Thoracic aorta (tissue), 2 donors: ENCODE measurements around the gene ZNF648. TPM values are rescaled to one million over a fixed set of nuclear protein-coding genes. Genes with fewer than 3 reads are reported as not detected.

Experiments
- ATAC-seq: fragments of 150-250 bp; one replicate; pipeline ENCODE4 v1.8.0; 2017; ENCODE audit warnings: low read depth; ENCODE audit not compliant: insufficient number of reproducible peaks, low FRiP score
- DNase-seq: peaks from one replicate; pipeline ENCODE4 v3.0.0-alpha.2; 2020; ENCODE audit warnings: low spot score
- H3K27ac ChIP-seq, 2 donors: fragments of 200-600 bp; sonication (generic); 1 replicate in 1 of 2; 2 replicates in 1 of 2; pipeline ENCODE4 v1.5.1; 2016; ENCODE audit warnings: mild to moderate bottlenecking in 2 of 2, moderate library complexity in 2 of 2
- H3K27me3 ChIP-seq: fragments of 200-600 bp; sonication (generic); replicated peaks from 2 replicates; pipeline ENCODE4 v1.6.0; 2016; ENCODE audit warnings: mild to moderate bottlenecking; ENCODE audit not compliant: insufficient read depth
- H3K36me3 ChIP-seq: fragments of 200-600 bp; sonication (generic); one replicate; pipeline ENCODE4 v1.5.1; 2016
- H3K4me1 ChIP-seq, 2 donors: fragments of 200-600 bp; sonication (generic); 1 replicate in 1 of 2; 2 replicates in 1 of 2; pipeline versions ENCODE4 v1.5.1 to v1.6.0; 2016; ENCODE audit warnings: low read depth in 2 of 2, mild to moderate bottlenecking in 1 of 2; ENCODE audit not compliant: control insufficient read depth in 1 of 2
- H3K4me3 ChIP-seq: fragments of 200-600 bp; sonication (generic); 2 replicates; pipeline ENCODE4 v1.5.1; 2016; ENCODE audit warnings: mild to moderate bottlenecking
- H3K9me3 ChIP-seq: fragments of 200-600 bp; sonication (generic); 2 replicates; pipeline ENCODE4 v1.5.1; 2016
- CTCF ChIP-seq: fragments of 200-600 bp; sonication (generic); IDR thresholded peaks from one replicate; pipeline ENCODE4 v1.5.1; 2019; ENCODE audit warnings: antibody characterized with exemption
- total RNA-seq, 2 donors: library from RNA; depleted of rRNA; stranded (reverse); fragments of >200 nt; gene quantifications; one replicate each; pipeline versions ENCODE4 v1.1.0 to v1.2.3, GENCODE V29; 2016

ZNF648 gene
- total RNA-seq, 2 donors from 2014 or later, result not detected

- H3K27ac ChIP-seq, result no peak overlapping the region
- no peak for DNase-seq
Measured at GRCh38 chr1:182091083-182091482, 29.6 kb upstream of the ZNF648 start.

GRCh38 chr1:182087719-182088350, 26.3 kb upstream of the ZNF648 start:
- H3K4me3 ChIP-seq, result no peak overlapping the region
- no peak for TF ChIP-seq CTCF
- peaks cover 5 to 13% of the 10 kb centered on the region in 2 donors for H3K4me1 ChIP-seq
- no peak overlapping the region for H3K27ac ChIP-seq
- DNase-seq (no peak), ATAC-seq (no peak)
- no peaks in the 10 kb centered on the region for H3K27me3 ChIP-seq
- H3K36me3 ChIP-seq, result no peaks in the 10 kb centered on the region
- H3K9me3 ChIP-seq, result no peaks in the 10 kb centered on the region

More at GRCh38 chr1:182091083-182091482, 29.6 kb upstream of the ZNF648 start:
- no peak for ATAC-seq
- Histone ChIP-seq H3K27me3 (no peaks in the 10 kb centered on the region), H3K36me3 (no peaks in the 10 kb centered on the region), H3K4me3 (no peak overlapping the region), H3K9me3 (no peaks in the 10 kb centered on the region), H3K4me1 (peaks cover 3 to 13% of the 10 kb centered on the region in 2 donors)
- no peak for TF ChIP-seq CTCF

GRCh38 chr1:182087304-182087703, 25.8 kb upstream of the ZNF648 start:
- Histone ChIP-seq H3K27ac (no peak overlapping the region), H3K4me1 (peaks cover 5 to 8% of the 10 kb centered on the region in 2 donors), H3K36me3 (no peaks in the 10 kb centered on the region), H3K9me3 (no peaks in the 10 kb centered on the region), H3K27me3 (no peaks in the 10 kb centered on the region), H3K4me3 (no peak overlapping the region)
- no peak for DNase-seq
- no peak for ATAC-seq
- no peak for TF ChIP-seq CTCF

- Histone ChIP-seq H3K4me1 (peaks cover 2 to 3% of the 10 kb centered on the region in 2 donors), H3K9me3 (no peaks in the 10 kb centered on the region), H3K27ac (no peak overlapping the region), H3K36me3 (no peaks in the 10 kb centered on the region), H3K4me3 (no peak overlapping the region), H3K27me3 (no peaks in the 10 kb centered on the region)
- DNase-seq, result no peak
- ATAC-seq, result no peak
- no peak for TF ChIP-seq CTCF
Measured at GRCh38 chr1:182086620-182087019, 25.1 kb upstream of the ZNF648 start.

DNA sequence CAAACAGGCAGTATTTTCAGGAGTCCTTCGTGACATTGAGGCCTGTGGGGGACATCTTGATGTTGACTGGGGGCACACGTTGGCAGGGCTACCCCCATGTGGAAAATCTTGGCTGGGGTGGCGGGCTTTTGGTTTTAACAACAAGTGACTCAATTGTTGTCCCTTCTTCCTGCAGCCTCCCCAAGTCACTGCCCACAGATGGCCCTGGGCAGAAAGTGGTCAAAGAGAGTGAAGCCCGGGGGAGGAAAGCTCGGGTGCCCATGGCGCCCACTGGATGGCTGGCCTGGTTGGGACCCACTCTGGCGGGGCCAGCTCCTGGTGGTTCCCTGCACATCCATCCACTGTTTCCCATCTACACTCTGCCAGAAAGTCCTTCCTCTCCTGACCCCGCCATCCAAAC, 24.6 kb upstream of the ZNF648 start:
- Histone ChIP-seq H3K4me1 (peaks cover 0 to 3% of the 10 kb centered on the region in 2 donors), H3K36me3 (no peaks in the 10 kb centered on the region), H3K4me3 (no peak overlapping the region), H3K9me3 (no peaks in the 10 kb centered on the region), H3K27ac (no peak overlapping the region), H3K27me3 (no peaks in the 10 kb centered on the region)
- no peak for TF ChIP-seq CTCF
- DNase-seq (no peak), ATAC-seq (no peak)
